Stimulated activated naive B cell treated with anti-CD40 and anti-IgM and Interleukin-4, amounts not matched to agents 10 μg/mL and 1 μg/mL and 100 μg/mL, for 72 hours (primary cell): ENCODE results near the gene TSPEAR.
"Not testable (repeated sequence)": the region's sequence is repeated elsewhere in the genome, so short reads cannot be mapped to it uniquely, and the experiment has no call there.

Experiments
- ATAC-seq, 2 donors: fragments of 150-1000 bp; cut with Tn5 transposase; replicated peaks; 2 replicates each; pipeline ENCODE4 v1.10.0; 2021; ENCODE audit warnings: moderate library complexity in 1 of 2
- DNase-seq: peaks from one replicate; pipeline ENCODE4 v3.0.0; 2021
- H3K27ac Mint-ChIP-seq: one replicate; pipeline ENCODE4 v1.8.0; 2022; ENCODE audit warnings: mild to moderate bottlenecking, mixed read lengths
- H3K27me3 Mint-ChIP-seq, 2 donors: one replicate each; pipeline ENCODE4 v1.8.0; 2022; ENCODE audit warnings: mixed read lengths in 2 of 2
- H3K36me3 Mint-ChIP-seq, 2 donors: one replicate each; pipeline ENCODE4 v1.8.0; 2022; ENCODE audit warnings: mixed read lengths in 2 of 2, mild to moderate bottlenecking in 1 of 2
- H3K4me1 Mint-ChIP-seq, 2 donors: one replicate each; pipeline ENCODE4 v1.8.0; 2022; ENCODE audit warnings: mixed read lengths in 2 of 2, mild to moderate bottlenecking in 1 of 2
- H3K4me3 Mint-ChIP-seq, 2 donors: one replicate each; pipeline ENCODE4 v1.8.0; 2022; ENCODE audit warnings: mild to moderate bottlenecking in 2 of 2, mixed read lengths in 2 of 2, moderate library complexity in 1 of 2
- H3K9me3 Mint-ChIP-seq, 2 donors: one replicate each; pipeline ENCODE4 v1.8.0; 2022; ENCODE audit warnings: mixed read lengths in 2 of 2, mild to moderate bottlenecking in 1 of 2

Gene TSPEAR

DNA sequence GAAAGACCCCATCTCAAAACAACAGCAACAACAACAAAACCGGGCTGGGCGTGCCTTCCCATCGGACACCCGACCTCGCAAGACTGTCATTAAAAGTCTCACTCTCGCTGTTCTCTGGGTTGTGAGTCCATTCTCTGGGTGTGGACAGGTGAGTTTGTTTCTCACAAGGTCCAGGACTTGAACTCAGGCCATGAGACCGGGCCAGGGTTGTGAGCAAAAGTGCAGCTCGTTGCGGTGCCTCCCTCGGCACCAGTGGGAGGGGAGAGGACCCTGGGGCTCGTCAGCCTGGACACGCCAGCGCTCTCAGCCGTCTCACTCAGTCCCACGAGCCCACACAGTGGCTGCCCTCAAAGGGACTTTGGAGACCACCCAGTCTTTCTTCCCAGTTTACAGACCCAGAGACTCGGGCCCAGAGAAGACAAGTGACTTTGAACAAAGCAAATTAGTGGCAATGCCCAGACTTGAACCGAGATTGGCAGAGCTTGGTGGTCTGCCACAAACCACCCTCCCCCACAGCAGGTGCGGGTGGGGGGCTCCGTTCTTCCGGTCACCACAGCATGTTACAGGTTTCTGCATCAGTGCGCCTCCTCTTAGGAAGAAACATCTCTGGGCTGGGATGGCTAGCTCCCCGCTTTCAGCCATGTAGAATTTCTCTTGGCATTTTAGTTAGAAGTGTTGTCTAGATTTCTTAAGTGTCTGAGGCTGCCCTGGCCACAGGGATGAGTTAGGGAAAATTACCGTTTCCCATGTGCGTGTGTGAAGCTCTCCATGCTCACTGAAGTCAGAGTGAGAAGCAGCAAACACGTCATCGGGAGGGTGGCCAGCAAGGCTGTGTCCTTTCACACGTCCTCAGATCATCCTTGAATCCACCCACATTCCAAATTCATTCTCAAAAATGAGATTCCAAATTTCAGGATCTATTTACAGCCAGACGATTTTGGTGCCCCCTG, 227.8 kb downstream of the TSPEAR start:
- H3K9me3 Mint-ChIP-seq, result peaks cover 0 to 3% of the 10 kb centered on the region in 2 donors
- H3K4me3 Mint-ChIP-seq, result no peak overlapping the region
- H3K36me3 Mint-ChIP-seq, result peaks cover 0 to 4% of the 10 kb centered on the region in 2 donors
- DNase-seq (no peak), ATAC-seq (no peak)
- H3K4me1 Mint-ChIP-seq, result peaks cover 0 to 12% of the 10 kb centered on the region in 2 donors
- H3K27ac Mint-ChIP-seq, result no peak overlapping the region
- H3K27me3 Mint-ChIP-seq, result peaks cover 8 to 12% of the 10 kb centered on the region in 2 donors

DNA sequence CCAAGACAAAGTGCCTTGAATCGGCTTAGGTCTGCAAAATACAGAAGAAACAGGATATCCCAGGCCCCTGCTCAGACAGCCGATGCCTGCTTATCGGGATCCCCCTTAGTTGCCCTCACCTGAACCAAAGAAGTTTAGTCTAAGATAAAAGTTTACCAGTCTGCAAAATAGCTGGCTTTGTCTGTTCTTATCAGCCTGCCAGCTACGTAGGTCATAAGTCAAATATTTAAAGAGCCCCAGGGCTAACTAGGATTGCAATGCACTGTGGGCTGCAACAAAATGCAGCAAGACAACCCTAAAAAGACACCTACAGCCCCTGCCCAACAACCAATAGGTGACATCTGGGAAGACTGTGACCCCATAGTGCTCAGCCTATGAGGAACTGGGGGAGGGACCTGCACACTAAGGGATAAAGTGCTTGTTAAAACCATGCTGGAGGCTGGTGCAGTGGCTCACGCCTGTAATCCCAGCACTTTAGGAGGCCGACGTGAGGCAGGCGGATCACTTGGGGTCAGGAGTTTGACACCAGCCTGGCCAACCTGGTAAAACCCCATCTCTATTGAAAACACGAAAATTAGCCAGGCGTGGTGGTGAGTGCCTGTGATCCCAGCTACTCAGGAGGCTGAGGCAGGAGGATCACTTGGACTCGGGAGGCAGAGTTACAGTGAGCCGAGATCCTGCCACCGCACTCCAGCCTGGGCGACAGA, 228.6 kb downstream of the TSPEAR start:
- no peak for ATAC-seq
- peaks cover 8 to 12% of the 10 kb centered on the region in 2 donors for H3K27me3 Mint-ChIP-seq
- no peak for DNase-seq
- H3K27ac Mint-ChIP-seq, result no peak overlapping the region
- H3K4me3 Mint-ChIP-seq, result no peak overlapping the region
- peaks cover 0 to under 1% of the 10 kb centered on the region in 2 donors for H3K36me3 Mint-ChIP-seq
- peaks cover 0 to under 1% of the 10 kb centered on the region in 2 donors for H3K9me3 Mint-ChIP-seq
- H3K4me1 Mint-ChIP-seq, result peaks cover 0 to 12% of the 10 kb centered on the region in 2 donors

DNA sequence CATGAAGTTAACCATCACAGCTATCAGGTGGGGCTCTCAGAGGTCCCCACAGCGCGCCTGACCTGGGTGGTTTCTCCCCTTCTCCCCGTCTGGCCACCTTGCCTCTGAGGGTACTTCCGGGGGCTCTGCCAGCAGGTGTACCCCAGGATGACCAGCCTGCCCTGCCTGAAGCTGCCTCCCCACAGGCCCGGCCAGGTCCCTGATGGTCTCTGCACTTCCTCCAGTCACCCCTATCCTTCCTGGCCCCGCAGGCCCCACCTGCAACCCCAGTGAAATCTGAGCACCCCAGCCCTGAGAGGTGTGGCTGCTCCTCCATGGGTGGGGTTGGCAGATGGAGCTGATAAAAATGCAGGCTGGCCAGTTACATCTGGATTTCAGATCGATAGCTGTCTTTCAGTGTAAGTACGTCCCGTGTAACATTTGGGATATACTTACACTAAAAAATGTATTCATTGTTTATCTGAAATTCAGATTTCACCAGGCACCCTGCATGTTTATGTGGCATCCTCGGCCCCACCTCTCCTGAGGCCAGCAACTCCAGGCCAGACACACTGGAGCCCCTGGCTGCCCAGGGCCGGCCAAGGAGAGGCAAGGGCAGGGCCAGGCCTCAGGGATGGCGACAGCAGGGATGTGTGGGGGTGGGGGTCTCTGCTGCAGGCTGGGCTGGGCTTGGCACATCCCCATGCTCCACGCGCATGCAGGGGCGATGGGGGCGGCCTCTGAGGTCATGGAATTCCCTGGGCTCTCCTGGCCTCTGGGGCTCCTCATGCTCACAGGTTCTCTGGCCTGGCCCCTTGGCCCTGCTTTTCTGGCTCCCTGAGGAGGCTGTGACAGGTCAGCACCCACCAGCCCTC, 230.9 kb downstream of the TSPEAR start:
- H3K4me3 Mint-ChIP-seq, result no peak overlapping the region
- ATAC-seq, result no peak
- DNase-seq, result no peak
- peaks cover 0 to 12% of the 10 kb centered on the region in 2 donors for H3K4me1 Mint-ChIP-seq
- H3K27ac Mint-ChIP-seq, result no peak overlapping the region
- no peaks in the 10 kb centered on the region for H3K9me3 Mint-ChIP-seq
- H3K36me3 Mint-ChIP-seq, result no peaks in the 10 kb centered on the region
- peaks cover 8 to 12% of the 10 kb centered on the region in 2 donors for H3K27me3 Mint-ChIP-seq

DNA sequence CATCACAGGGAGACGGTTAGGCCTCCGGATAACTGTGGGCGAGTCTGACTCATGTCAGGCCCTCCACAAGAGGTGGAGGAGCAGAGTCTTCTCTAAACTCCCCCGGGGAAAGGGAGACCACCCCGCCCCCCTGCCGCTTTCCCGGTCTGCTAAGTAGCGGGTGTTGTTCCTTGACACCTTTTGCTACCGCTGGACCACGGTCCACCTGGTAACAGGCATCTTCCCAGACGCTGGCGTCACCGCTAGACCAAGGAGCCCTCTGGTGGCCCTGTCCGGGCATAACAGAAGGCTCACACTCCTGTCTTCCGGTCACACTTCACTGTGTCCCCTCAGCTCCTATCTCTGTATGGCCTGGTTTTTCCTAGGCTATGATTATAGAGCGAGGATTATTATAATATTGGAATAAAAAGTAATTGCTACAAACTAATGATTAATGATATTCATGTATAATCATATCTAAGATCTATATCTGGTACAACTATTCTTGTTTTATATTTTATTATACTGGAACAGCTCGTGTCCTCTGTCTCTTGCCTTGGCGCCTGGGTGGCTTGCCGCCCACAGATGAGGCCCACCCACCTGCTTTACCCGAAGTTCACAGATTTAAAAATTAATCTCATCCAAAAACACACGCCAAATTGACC, 231.7 kb downstream of the TSPEAR start:
- Mint-ChIP-seq H3K27me3 (peaks cover 8 to 12% of the 10 kb centered on the region in 2 donors), H3K4me1 (peaks cover 0 to 12% of the 10 kb centered on the region in 2 donors)
- not testable (repeated sequence) for ATAC-seq, H3K4me3 Mint-ChIP-seq, H3K9me3 Mint-ChIP-seq, H3K36me3 Mint-ChIP-seq, H3K27ac Mint-ChIP-seq
- DNase-seq, result peak; percentile 45

DNA sequence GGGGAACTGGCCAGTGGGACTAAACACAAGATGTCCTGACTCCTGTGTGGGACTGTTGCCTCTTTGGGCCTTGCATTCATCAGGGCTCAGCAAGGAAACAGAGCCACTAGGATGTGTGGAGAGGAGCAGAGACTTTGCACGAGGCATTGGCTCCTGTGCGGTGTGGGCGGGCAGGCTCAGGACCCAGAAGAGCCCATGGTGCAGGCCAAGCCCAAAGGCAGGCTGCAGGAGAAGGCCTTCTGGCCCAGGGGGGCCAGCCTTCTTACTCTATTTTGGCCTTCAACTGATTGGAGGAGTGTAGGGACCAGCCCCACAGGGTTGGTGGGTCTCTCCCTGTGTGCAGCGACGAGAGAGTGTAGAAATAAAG, 232.6 kb downstream of the TSPEAR start:
- ATAC-seq, result no peak
- peaks cover 0 to 12% of the 10 kb centered on the region in 2 donors for H3K4me1 Mint-ChIP-seq
- no peaks in the 10 kb centered on the region for H3K9me3 Mint-ChIP-seq
- H3K27ac Mint-ChIP-seq, result no peak overlapping the region
- H3K27me3 Mint-ChIP-seq, result peaks cover under 1 to 7% of the 10 kb centered on the region in 2 donors
- H3K36me3 Mint-ChIP-seq, result no peaks in the 10 kb centered on the region
- no peak overlapping the region for H3K4me3 Mint-ChIP-seq
- no peak for DNase-seq

DNA sequence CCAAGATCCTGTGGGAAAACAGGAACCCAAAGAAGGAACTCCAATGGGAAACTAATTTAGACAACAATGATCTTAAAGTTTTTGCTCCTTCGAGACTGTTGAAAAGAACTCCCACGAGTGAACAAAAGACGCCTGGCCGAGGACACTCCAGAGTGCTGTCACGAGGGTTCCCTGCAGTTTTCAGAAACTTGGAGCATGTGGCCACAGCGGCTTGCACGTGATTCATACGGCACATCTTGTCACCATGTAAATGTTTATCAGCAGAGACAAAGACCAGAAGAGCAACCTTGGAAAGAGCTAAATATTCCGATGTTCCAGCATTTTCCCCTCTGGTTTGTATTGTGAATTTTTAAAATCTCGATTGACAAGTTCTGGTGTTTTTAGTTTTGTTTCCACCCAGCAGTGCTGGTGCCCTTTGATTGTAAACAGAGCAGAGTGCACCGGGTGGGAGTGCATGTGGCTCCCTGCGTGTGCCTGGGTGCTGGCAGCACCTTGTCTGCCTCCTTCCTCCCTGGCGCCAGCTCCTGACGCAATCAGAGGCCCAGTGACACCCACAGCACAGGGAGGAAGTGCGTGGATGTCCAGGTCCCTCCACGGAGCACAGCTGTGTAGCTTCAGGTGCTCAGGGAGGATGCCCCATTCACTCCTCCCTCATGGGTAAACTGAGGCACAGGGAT, 233.1 kb downstream of the TSPEAR start:
- Mint-ChIP-seq H3K9me3 (no peaks in the 10 kb centered on the region), H3K27me3 (peaks cover 0 to 7% of the 10 kb centered on the region in 2 donors), H3K4me3 (no peak overlapping the region), H3K36me3 (no peaks in the 10 kb centered on the region), H3K27ac (no peak overlapping the region), H3K4me1 (peaks cover 0 to 12% of the 10 kb centered on the region in 2 donors)
- ATAC-seq, result no peak
- DNase-seq, result no peak

DNA sequence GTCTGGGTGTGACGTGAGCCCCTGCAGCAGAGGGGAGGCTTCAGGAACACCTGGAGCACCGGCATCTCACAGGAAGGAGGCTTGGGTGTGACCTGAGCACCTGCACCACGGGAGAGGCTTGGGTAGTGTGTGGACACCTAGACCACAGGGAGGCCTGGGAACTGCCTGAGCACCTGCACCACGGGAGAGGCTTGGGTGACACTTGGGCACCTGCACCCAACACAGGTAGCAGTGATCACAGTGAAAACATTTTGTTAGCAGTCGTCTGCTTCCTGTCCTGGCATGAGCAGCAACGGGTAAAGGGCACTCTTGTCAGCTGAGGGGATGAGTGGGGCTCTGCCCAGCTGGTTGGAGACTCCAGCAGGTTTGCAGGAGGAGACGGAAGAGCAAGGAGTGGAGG, 233.7 kb downstream of the TSPEAR start:
- H3K27ac Mint-ChIP-seq, result no peak overlapping the region

DNA sequence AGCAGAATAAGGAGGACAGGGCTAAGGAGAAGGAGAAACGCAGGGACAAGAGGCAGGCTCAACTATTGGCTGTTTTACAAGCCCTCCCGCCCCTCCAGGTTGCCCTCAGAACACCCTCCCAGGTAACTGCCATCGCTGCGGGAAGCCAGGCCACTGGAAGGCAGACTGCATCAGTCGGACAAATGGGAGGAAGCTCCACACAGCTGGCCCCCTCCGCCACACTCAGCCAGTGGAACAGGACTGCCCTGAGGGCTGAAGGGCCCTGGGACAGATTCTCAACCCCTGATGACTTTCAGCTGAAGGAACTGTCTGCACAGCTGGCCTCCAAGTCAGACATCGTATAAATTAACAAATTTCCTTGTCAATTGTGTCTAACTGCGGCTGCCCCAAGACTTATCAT, 234.2 kb downstream of the TSPEAR start:
- ATAC-seq, result no peak
- Mint-ChIP-seq H3K27me3 (peaks cover 0 to 3% of the 10 kb centered on the region in 2 donors), H3K4me1 (peaks cover 0 to 12% of the 10 kb centered on the region in 2 donors), H3K9me3 (no peaks in the 10 kb centered on the region), H3K4me3 (no peak overlapping the region), H3K27ac (no peak overlapping the region), H3K36me3 (no peaks in the 10 kb centered on the region)
- no peak for DNase-seq

More for the DNA sequence above, 233.7 kb downstream of the TSPEAR start:
- no peak for DNase-seq
- no peaks in the 10 kb centered on the region for H3K9me3 Mint-ChIP-seq
- no peak overlapping the region for H3K4me3 Mint-ChIP-seq
- no peak for ATAC-seq
- H3K27me3 Mint-ChIP-seq, result peaks cover 0 to 7% of the 10 kb centered on the region in 2 donors
- peaks cover 0 to 12% of the 10 kb centered on the region in 2 donors for H3K4me1 Mint-ChIP-seq
- H3K36me3 Mint-ChIP-seq, result no peaks in the 10 kb centered on the region

DNA sequence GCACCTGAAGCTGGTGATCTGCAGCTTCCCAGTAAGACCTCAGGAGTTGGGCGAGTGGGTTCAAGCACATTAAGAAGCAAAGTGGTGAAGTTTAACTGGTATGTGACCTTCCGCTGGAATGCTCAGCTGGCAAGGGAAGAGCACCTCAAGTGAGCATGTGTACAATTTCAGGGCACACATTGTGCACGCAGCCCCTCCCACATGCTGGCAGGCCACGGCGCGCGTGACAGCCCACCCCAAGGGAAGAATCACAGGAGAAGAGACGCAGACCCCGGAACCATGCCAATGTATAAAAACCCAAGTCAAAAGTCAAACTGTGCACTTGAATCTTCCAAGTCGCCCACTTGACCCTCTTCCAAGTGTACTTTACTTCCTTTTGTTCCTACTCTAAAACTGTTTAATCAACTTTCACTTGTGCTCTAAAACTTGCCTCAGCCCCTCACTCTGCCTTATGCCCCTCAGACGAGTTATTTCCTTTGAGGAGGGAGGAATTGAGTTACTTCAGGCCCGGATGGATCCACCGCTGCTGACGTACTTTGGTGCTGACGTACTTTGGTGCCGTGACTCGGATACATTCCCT, 236.0 kb downstream of the TSPEAR start:
- no peaks in the 10 kb centered on the region for H3K9me3 Mint-ChIP-seq
- H3K4me3 Mint-ChIP-seq, result no peak overlapping the region
- H3K27ac Mint-ChIP-seq, result no peak overlapping the region
- H3K27me3 Mint-ChIP-seq, result no peaks in the 10 kb centered on the region
- no peaks in the 10 kb centered on the region for H3K36me3 Mint-ChIP-seq
- H3K4me1 Mint-ChIP-seq, result peaks cover 0 to 12% of the 10 kb centered on the region in 2 donors
- ATAC-seq, result no peak
- no peak for DNase-seq

DNA sequence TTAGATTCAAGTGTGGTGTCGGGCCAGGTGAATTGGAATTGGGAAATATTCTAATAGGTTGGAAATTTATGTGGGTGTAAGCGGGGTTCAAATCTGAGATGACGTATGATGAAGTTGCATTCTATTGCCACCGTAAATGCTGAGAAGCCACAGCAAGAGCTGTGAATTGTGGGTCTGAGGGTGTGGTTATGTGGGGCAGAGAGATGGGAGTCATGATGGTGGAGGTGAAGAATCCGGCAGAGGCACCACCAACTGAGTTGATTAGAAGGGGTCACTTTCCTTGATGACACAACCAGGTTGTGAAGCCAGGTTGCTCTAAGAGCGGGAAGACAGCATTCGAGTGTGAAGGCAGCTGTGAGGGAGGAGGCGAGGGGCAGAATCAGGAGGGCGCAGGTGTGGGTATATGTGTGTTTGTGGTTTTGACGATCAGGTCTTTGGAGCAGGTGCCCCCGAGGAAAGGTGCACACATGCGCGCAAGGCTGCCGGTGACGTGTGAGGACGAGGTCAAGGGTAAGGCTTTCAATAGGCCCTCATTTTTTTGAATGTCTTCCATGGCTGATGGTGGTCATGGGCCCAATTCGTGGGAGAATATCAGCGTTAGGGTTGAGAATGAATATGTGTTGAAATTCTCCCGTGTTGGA, 237.3 kb downstream of the TSPEAR start:
- H3K27me3 Mint-ChIP-seq, result no peaks in the 10 kb centered on the region
- DNase-seq (no peak), ATAC-seq (no peak)
- H3K4me3 Mint-ChIP-seq, result no peak overlapping the region
- no peaks in the 10 kb centered on the region for H3K36me3 Mint-ChIP-seq
- H3K27ac Mint-ChIP-seq, result no peak overlapping the region
- H3K9me3 Mint-ChIP-seq, result no peaks in the 10 kb centered on the region
- peaks cover 0 to 4% of the 10 kb centered on the region in 2 donors for H3K4me1 Mint-ChIP-seq

DNA sequence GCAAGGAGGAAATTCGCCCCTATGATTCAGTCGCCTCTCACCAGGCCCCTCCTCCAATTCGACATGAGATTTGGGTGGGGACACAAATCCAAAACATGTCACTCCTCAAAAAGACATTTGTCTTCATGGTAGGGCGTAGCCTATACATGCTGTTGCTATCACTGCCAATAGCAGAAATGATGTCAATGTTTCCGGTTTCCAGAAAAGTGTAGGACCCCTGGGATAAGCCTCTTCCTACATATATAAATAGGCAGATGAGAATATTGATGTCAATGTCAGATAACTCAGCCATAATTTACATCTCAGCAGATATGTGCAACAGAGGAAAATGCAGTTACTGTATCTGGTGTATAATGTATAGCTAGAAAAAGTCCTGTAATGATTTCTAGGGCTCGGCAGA, 239.4 kb downstream of the TSPEAR start:
- H3K27me3 Mint-ChIP-seq, result no peaks in the 10 kb centered on the region
- DNase-seq (no peak), ATAC-seq (no peak)
- no peak overlapping the region for H3K27ac Mint-ChIP-seq
- H3K36me3 Mint-ChIP-seq, result no peaks in the 10 kb centered on the region
- H3K4me3 Mint-ChIP-seq, result no peak overlapping the region
- peaks cover 0 to under 1% of the 10 kb centered on the region in 2 donors for H3K4me1 Mint-ChIP-seq
- H3K9me3 Mint-ChIP-seq, result no peaks in the 10 kb centered on the region

DNA sequence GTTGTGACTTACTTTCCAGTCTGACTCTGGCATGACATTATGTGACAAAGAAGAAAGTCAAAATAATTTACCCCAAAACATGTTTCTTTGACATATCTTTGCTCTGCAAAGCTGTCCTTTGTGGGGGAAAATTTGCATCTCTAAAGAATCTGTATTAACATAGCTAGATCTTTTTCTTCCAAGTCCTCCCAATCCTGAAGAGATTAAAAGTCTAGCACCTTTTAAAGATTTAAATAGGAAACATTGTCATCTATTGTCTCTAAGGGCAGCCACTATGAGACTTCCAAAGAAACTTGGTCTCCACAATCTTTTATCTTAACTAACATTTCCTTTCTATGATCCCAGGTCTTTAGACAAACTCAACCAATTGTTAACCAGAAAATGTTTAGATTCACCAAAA, 240.0 kb downstream of the TSPEAR start:
- Mint-ChIP-seq H3K4me1 (peaks cover 0 to 2% of the 10 kb centered on the region in 2 donors), H3K4me3 (no peak overlapping the region), H3K27ac (no peak overlapping the region), H3K9me3 (no peaks in the 10 kb centered on the region), H3K27me3 (no peaks in the 10 kb centered on the region), H3K36me3 (no peaks in the 10 kb centered on the region)
- ATAC-seq (no peak), DNase-seq (no peak)

DNA sequence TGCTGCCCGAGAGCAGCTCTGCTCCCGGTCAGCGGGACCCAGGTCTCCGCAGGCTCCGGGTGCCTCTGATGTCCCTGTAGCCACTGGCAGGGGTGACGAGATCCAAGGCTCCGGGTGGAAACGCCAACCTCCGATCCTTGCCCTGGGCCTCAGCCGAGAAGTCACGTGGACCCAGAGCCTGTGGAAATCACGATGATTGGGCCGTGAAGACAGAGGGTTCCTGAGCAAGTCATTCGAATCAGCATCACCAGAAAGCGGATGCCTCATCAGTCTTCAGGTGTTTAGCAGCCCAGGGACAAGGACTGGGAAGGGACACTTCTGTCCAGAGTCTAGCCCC, 243.5 kb downstream of the TSPEAR start:
- Mint-ChIP-seq H3K9me3 (no peaks in the 10 kb centered on the region), H3K4me1 (peaks cover 0 to 2% of the 10 kb centered on the region in 2 donors), H3K36me3 (no peaks in the 10 kb centered on the region), H3K4me3 (no peak overlapping the region), H3K27me3 (no peaks in the 10 kb centered on the region), H3K27ac (no peak overlapping the region)
- DNase-seq, result no peak
- no peak for ATAC-seq
